Neural cell (in vitro differentiated cells): ENCODE data around the gene DPF3. TPM values are rescaled to one million over a fixed set of nuclear protein-coding genes. Genes with fewer than 3 reads are reported as not detected.

ENCODE experiments used
- H2AFZ ChIP-seq: fragments of 200-600, 300-800 bp; sonication (generic), shearing (Covaris generic); 2 replicates; pipeline ENCODE4 v1.6.0; 2014; ENCODE audit warnings: low read depth, mild to moderate bottlenecking, antibody characterized with exemption, low read length, moderate library complexity
- H3F3A ChIP-seq: fragments of 200-600 bp; shearing (Covaris generic); 2 replicates; pipeline ENCODE4 v1.6.1; 2016; ENCODE audit warnings: mild to moderate bottlenecking, moderate library complexity, mixed read lengths, antibody characterized with exemption, low read length; ENCODE audit not compliant: insufficient read depth, poor library complexity, severe bottlenecking
- H3K27ac ChIP-seq: fragments of 200-600, 300-800 bp; sonication (generic), shearing (Covaris generic); 2 replicates; pipeline ENCODE4 v1.5.1; 2014; ENCODE audit warnings: mild to moderate bottlenecking, low read length, moderate library complexity
- H3K27me3 ChIP-seq: fragments of 300-800, 200-600 bp; sonication (generic), shearing (Covaris generic); 2 replicates; pipeline ENCODE4 v1.6.0; 2014; ENCODE audit warnings: mild to moderate bottlenecking, low read depth, low read length, moderate library complexity; ENCODE audit not compliant: insufficient read depth
- H3K36me3 ChIP-seq: fragments of 300-800, 200-600 bp; sonication (generic), shearing (Covaris generic); 2 replicates; pipeline ENCODE4 v1.5.1; 2014; ENCODE audit warnings: mild to moderate bottlenecking, antibody characterized with exemption, low read length, moderate library complexity; ENCODE audit not compliant: insufficient read depth
- H3K4me2 ChIP-seq: fragments of 300-800, 200-600 bp; sonication (generic), shearing (Covaris generic); 2 replicates; pipeline ENCODE4 v1.6.0; 2014; ENCODE audit warnings: mild to moderate bottlenecking, low read length
- H3K4me3 ChIP-seq: fragments of 300-800, 200-600 bp; sonication (generic), shearing (Covaris generic); 2 replicates; pipeline ENCODE4 v1.5.1; 2014; ENCODE audit warnings: mild to moderate bottlenecking, low read length, moderate library complexity
- H3K79me2 ChIP-seq: fragments of 200-600 bp; shearing (Covaris generic); replicated peaks from 2 replicates; pipeline ENCODE4 v1.6.0; 2014; ENCODE audit warnings: mild to moderate bottlenecking, low read length, moderate library complexity; ENCODE audit not compliant: insufficient read depth
- H3K9ac ChIP-seq: fragments of 300-800, 200-600 bp; sonication (generic), shearing (Covaris generic); 2 replicates; pipeline ENCODE4 v1.6.1; 2016; ENCODE audit warnings: mild to moderate bottlenecking, low read length, mixed read lengths
- H3K9me2 ChIP-seq: fragments of 200-600 bp; shearing (Covaris generic); 2 replicates; pipeline ENCODE4 v1.6.1; 2016; ENCODE audit warnings: mild to moderate bottlenecking, low read length, mixed read lengths; ENCODE audit not compliant: insufficient read depth
- H3K9me3 ChIP-seq: fragments of 200-600, 300-800 bp; sonication (generic), shearing (Covaris generic); 2 replicates; pipeline ENCODE4 v1.6.1; 2016; ENCODE audit warnings: mild to moderate bottlenecking, mixed run types, low read length, moderate library complexity, mixed read lengths
- H4K20me1 ChIP-seq: fragments of 200-600 bp; shearing (Covaris generic); 2 replicates; pipeline ENCODE4 v1.6.1; 2016; ENCODE audit warnings: mild to moderate bottlenecking, mixed run types; ENCODE audit not compliant: insufficient read depth
- CTCF ChIP-seq: fragments of 450-650 bp; IDR thresholded peaks from 2 replicates; pipeline ENCODE4 v1.5.1; 2014; ENCODE audit warnings: antibody characterized with exemption, mild to moderate bottlenecking, moderate library complexity; ENCODE audit not compliant: poor library complexity, severe bottlenecking
- EP300 ChIP-seq: fragments of 450-650 bp; conservative IDR thresholded peaks from 2 replicates; pipeline ENCODE4 v1.6.1; 2014; ENCODE audit warnings: antibody characterized with exemption, mild to moderate bottlenecking, moderate library complexity; ENCODE audit not compliant: poor library complexity, severe bottlenecking
- EZH2 ChIP-seq: fragments of 200-600, 300-800 bp; shearing (Covaris generic), sonication (generic); IDR thresholded peaks from 2 replicates; pipeline ENCODE4 v1.6.1; 2014; ENCODE audit warnings: antibody characterized with exemption, low read length, borderline replicate concordance, mild to moderate bottlenecking; ENCODE audit not compliant: insufficient read depth, poor library complexity, severe bottlenecking
- MXI1 ChIP-seq: fragments of 450-650 bp; conservative IDR thresholded peaks from 2 replicates; pipeline ENCODE4 v1.6.1; 2014; ENCODE audit warnings: antibody characterized with exemption, mild to moderate bottlenecking; ENCODE audit not compliant: poor library complexity, severe bottlenecking
- POLR2AphosphoS5 ChIP-seq: IDR thresholded peaks from 2 replicates; pipeline ENCODE4 v1.6.1; 2012
- RAD21 ChIP-seq: fragments of 450-650 bp; conservative IDR thresholded peaks from 2 replicates; pipeline ENCODE4 v1.6.1; 2014; ENCODE audit warnings: antibody characterized with exemption, mild to moderate bottlenecking, moderate library complexity
- REST ChIP-seq: IDR thresholded peaks from 2 replicates; pipeline ENCODE4 v1.6.1; 2012; ENCODE audit warnings: borderline replicate concordance
- SMC3 ChIP-seq: fragments of 450-650 bp; conservative IDR thresholded peaks from 2 replicates; pipeline ENCODE4 v1.6.1; 2014; ENCODE audit warnings: antibody characterized with exemption, mild to moderate bottlenecking, moderate library complexity; ENCODE audit not compliant: poor library complexity
- TAF1 ChIP-seq: IDR thresholded peaks from 2 replicates; pipeline ENCODE4 v1.6.1; 2012; ENCODE audit warnings: low read depth
- polyA plus RNA-seq: library from polyadenylated mRNA; depleted of rRNA; stranded (reverse); fragments of >200 nt; gene quantifications from 2 replicates; pipeline ENCODE4 v1.2.3, GENCODE V29; 2014

Gene DPF3
- polyA plus RNA-seq, 1 donor from 2014 or later, result 2.9 TPM

- H3K27ac ChIP-seq, result no peak overlapping the region
These were observed 102.9 kb downstream of the DPF3 start for GRCh38 chr14:72790887-72791566.

More at GRCh38 chr14:72790887-72791566, 102.9 kb downstream of the DPF3 start:
- Histone ChIP-seq H2AFZ (no peak overlapping the region), H3K9me2 (no peaks in the 10 kb centered on the region), H3K79me2 (no peaks in the 10 kb centered on the region), H3K4me3 (no peak overlapping the region), H3K27me3 (no peaks in the 10 kb centered on the region), H3K9me3 (no peaks in the 10 kb centered on the region), H3K36me3 (no peaks in the 10 kb centered on the region), H3F3A (no peaks in the 10 kb centered on the region), H3K4me2 (no peak overlapping the region), H4K20me1 (no peaks in the 10 kb centered on the region), H3K9ac (no peak overlapping the region)
- no peak for TF ChIP-seq RAD21
- TF ChIP-seq POLR2AphosphoS5, result no peak
- no peak for TF ChIP-seq CTCF
- no peak for TF ChIP-seq EP300
- TF ChIP-seq SMC3, result no peak
- TF ChIP-seq REST, result no peak
- no peak for TF ChIP-seq TAF1
- TF ChIP-seq EZH2, result no peak
- TF ChIP-seq MXI1, result no peak
